ENCODE data around the gene MBTD1.

GRCh38 chr17:51135956-51136355 is 123.9 kb downstream of the MBTD1 start:
- TF ChIP-seq ZFP30 (CRISPR knock-in tag; IDR thresholded peaks at IDR 0.05; ENCODE audit: borderline replicate concordance), result no peak
- no peak for TF ChIP-seq BRF1 (IDR thresholded peaks at IDR 0.05; ENCODE audit: borderline replicate concordance, extremely low read depth, insufficient read length)
- TF ChIP-seq TBP (optimal IDR thresholded peaks at IDR 0.05; ENCODE audit: low read depth, low read length), result no peak
- TF ChIP-seq POLR2AphosphoS5 (IDR thresholded peaks at IDR 0.05; ENCODE audit: control insufficient read depth, insufficient read depth, low read depth, low read length), result no peak
- no peak for TF ChIP-seq KDM1A (IDR thresholded peaks at IDR 0.05)
